ENCODE measurements around the gene RYR3. TPM values are rescaled to one million over a fixed set of nuclear protein-coding genes. Genes with fewer than 3 reads are reported as not detected.

RYR3 gene
- total RNA-seq, 1 donor from 2014 or later = 0.32 TPM

DNA sequence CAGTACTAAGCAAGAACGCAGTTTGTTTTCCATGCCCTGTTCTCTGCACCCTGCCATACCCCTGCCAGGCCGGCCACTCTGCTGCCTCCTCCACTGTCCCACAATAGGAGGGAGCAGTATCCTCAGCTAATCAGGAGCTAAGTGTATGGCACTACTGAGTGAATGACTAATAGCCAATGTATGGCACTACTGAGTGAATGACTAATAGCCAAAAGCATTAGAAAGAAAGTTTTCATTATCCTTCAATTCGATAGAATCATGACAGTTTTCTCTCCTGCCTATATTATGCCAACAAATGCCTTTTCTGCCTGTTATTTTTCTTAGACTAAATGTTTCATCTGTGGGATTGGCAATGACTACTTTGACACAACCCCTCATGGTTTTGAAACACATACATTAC lies 550.0 kb downstream of the RYR3 start:
- intact Hi-C loops (cut with DNase I) = no loop called here
- H3K4me1 ChIP-seq = no peaks in the 10 kb centered on the region
- no peak overlapping the region for H3K27ac ChIP-seq
- no peaks in the 10 kb centered on the region for H3K9me3 ChIP-seq
- TF ChIP-seq CTCF (IDR thresholded peaks at IDR 0.05) = no peak
- H3K27me3 ChIP-seq (ENCODE audit: low read depth) = no peaks in the 10 kb centered on the region
- peaks cover 4% of the 10 kb centered on the region for H3K36me3 ChIP-seq
- no peak overlapping the region for H3K4me3 ChIP-seq
- ATAC-seq (no peak), DNase-seq (no peak)

GRCh38 chr15:33864360-33865075 lies 553.8 kb downstream of the RYR3 start:
- intact Hi-C loops (cut with DNase I) = no loop called here
- H3K4me3 ChIP-seq = no peak overlapping the region
- no peak overlapping the region for H3K27ac ChIP-seq
- no peak for DNase-seq
- ATAC-seq = no peak
- H3K27me3 ChIP-seq (ENCODE audit: low read depth) = no peaks in the 10 kb centered on the region
- H3K4me1 ChIP-seq = no peaks in the 10 kb centered on the region
- no peak for TF ChIP-seq CTCF (IDR thresholded peaks at IDR 0.05)
- H3K36me3 ChIP-seq = peaks cover 10% of the 10 kb centered on the region
- no peaks in the 10 kb centered on the region for H3K9me3 ChIP-seq

DNA sequence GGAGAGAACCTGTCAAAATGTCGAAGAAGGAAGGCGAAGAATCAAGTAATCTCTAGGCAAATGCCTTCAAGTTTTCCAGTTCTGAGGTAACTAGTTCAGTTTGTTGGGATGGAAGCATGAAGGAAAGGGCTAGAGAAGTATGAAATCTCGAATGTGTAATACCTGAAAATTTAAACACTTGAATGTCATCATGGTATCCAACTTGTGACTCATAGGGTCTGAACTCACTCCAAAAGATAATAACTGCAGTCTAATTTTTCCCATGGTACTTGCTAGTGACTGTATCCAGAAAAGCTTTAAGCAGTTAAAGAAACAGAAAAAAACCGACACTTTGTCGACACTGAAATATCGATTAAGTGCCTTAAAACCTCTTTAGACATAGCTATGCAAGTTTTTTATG lies 554.6 kb downstream of the RYR3 start:
- Histone ChIP-seq H3K27ac (no peak overlapping the region), H3K9me3 (no peaks in the 10 kb centered on the region), H3K4me3 (no peak overlapping the region), H3K36me3 (peaks cover 10% of the 10 kb centered on the region), H3K4me1 (no peaks in the 10 kb centered on the region), H3K27me3 (ENCODE audit: low read depth) (no peaks in the 10 kb centered on the region)
- DNase-seq (no peak), ATAC-seq (no peak)
- intact Hi-C loops (cut with DNase I) = no loop called here
- no peak for TF ChIP-seq CTCF (IDR thresholded peaks at IDR 0.05)

DNA sequence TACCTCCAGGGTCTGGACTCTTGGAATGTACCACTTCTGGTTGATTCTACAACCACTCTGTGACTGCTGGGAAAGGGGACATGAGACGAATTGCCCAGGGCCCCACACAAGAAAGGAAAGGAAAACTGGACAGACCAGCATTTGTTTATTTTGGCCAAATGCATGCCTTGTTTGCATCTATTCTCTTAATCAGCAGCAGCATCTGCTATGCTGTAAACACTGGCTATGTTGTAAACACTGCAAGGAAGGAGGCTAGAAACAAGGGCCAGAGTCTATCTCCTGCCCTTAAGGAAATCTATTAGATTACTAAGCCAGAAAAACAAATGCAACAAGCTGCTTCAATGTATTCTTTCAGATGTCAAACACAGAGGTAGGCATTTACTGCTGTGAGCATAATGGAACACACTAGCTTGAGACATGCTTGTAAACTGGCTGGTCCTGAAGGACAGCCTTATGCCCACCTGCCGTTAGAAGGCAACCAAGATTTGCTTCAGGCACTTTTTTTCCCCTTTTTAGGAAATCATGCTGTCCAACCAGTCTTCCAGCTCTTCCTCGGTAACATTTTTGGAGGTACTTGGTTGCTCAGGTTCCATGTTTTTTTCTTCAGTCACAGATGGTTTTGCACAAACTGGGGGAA lies 555.5 kb downstream of the RYR3 start:
- no peak for ATAC-seq
- H3K36me3 ChIP-seq = peaks cover 10% of the 10 kb centered on the region
- no peaks in the 10 kb centered on the region for H3K4me1 ChIP-seq
- no peak overlapping the region for H3K27ac ChIP-seq
- DNase-seq = no peak
- TF ChIP-seq CTCF (IDR thresholded peaks at IDR 0.05) = no peak
- H3K4me3 ChIP-seq = no peak overlapping the region
- no peaks in the 10 kb centered on the region for H3K9me3 ChIP-seq
- intact Hi-C loops (cut with DNase I) = no loop called here
- H3K27me3 ChIP-seq (ENCODE audit: low read depth) = no peaks in the 10 kb centered on the region

DNA sequence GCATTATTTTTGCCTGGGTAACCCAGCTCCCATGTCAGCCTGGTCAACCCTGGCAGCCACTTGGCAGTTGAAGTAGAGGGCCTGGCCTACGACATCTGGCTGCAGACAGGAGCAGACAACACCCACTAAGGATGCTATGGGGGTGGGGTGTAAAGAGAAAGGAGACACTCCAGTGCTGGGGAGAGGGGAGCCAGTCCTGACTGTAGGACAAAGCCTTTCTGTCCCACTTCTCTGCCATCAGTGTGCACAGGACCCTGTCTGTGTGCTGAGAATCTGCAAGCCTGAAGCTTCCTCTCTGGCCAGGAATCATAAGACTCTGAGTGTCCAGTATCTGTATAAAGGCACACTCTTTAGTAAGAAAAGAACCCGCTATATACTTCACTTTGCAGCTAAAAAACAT lies 561.2 kb downstream of the RYR3 start:
- Histone ChIP-seq H3K27ac (no peak overlapping the region), H3K36me3 (no peaks in the 10 kb centered on the region), H3K27me3 (ENCODE audit: low read depth) (no peaks in the 10 kb centered on the region), H3K9me3 (no peaks in the 10 kb centered on the region), H3K4me3 (no peak overlapping the region), H3K4me1 (no peaks in the 10 kb centered on the region)
- no peak for ATAC-seq
- TF ChIP-seq CTCF (IDR thresholded peaks at IDR 0.05) = no peak
- no peak for DNase-seq
- intact Hi-C loops (cut with DNase I) = no loop called here
